Neural progenitor cell (in vitro differentiated cells): Measurements from ENCODE around the gene PBOV1. TPM values are rescaled to one million over a fixed set of nuclear protein-coding genes. Genes with fewer than 3 reads are reported as not detected.
"Not testable (repeated sequence)": the region's sequence is repeated elsewhere in the genome, so short reads cannot be mapped to it uniquely, and the experiment has no call there.

Source experiments
- DNase-seq: peaks from one replicate; pipeline ENCODE4 v3.0.0-alpha.2; 2016; ENCODE audit warnings: low spot score
- H2AFZ ChIP-seq: fragments of 200-600 bp; sonication (generic); replicated peaks from 2 replicates; pipeline ENCODE4 v1.6.1; 2016; ENCODE audit warnings: antibody characterized with exemption
- H3F3A ChIP-seq: fragments of 200-600 bp; sonication (generic); 2 replicates; pipeline ENCODE4 v1.6.1; 2016; ENCODE audit warnings: antibody characterized with exemption, low read depth
- H3K27ac ChIP-seq: fragments of 200-600 bp; sonication (generic); 2 replicates; pipeline ENCODE4 v1.5.1; 2016; ENCODE audit warnings: mild to moderate bottlenecking
- H3K27me3 ChIP-seq: fragments of 200-600 bp; sonication (generic); 2 replicates; pipeline ENCODE4 v1.6.1; 2016; ENCODE audit warnings: mild to moderate bottlenecking, moderate library complexity
- H3K36me3 ChIP-seq: fragments of 200-600 bp; sonication (generic); 2 replicates; pipeline ENCODE4 v1.5.1; 2016
- H3K4me1 ChIP-seq: fragments of 200-600 bp; sonication (generic); 2 replicates; pipeline ENCODE4 v1.6.1; 2016; ENCODE audit warnings: mixed run types
- H3K4me2 ChIP-seq: fragments of 200-600 bp; sonication (generic); 2 replicates; pipeline ENCODE4 v1.6.1; 2016
- H3K4me3 ChIP-seq: fragments of 200-600 bp; sonication (generic); 2 replicates; pipeline ENCODE4 v1.5.1; 2016
- H3K79me2 ChIP-seq: fragments of 200-600 bp; sonication (generic); 2 replicates; pipeline ENCODE4 v1.6.1; 2016; ENCODE audit warnings: low read depth
- H3K9ac ChIP-seq: fragments of 200-600 bp; sonication (generic); 2 replicates; pipeline ENCODE4 v1.6.1; 2016
- H3K9me3 ChIP-seq: fragments of 200-600 bp; sonication (generic); 2 replicates; pipeline ENCODE4 v1.5.1; 2016; ENCODE audit warnings: low read depth
- H4K20me1 ChIP-seq: fragments of 200-600 bp; sonication (generic); 2 replicates; pipeline ENCODE4 v1.6.1; 2016; ENCODE audit warnings: low read depth
- H3K27ac Mint-ChIP-seq: 3 replicates; pipeline ENCODE4 v1.8.0; 2021; ENCODE audit warnings: mixed read lengths
- H3K27me3 Mint-ChIP-seq: 2 replicates; pipeline ENCODE4 v1.8.0; 2022; ENCODE audit warnings: low read depth, mild to moderate bottlenecking, inconsistent platforms, moderate library complexity, mixed read lengths; ENCODE audit not compliant: insufficient read depth
- H3K36me3 Mint-ChIP-seq: 3 replicates; pipeline ENCODE4 v1.8.0; 2021; ENCODE audit warnings: mixed read lengths
- H3K4me1 Mint-ChIP-seq: 3 replicates; pipeline ENCODE4 v1.8.0; 2021; ENCODE audit warnings: mixed read lengths
- H3K4me3 Mint-ChIP-seq: 3 replicates; pipeline ENCODE4 v1.8.0; 2021; ENCODE audit warnings: mild to moderate bottlenecking, moderate library complexity, mixed read lengths
- H3K9me3 Mint-ChIP-seq: 3 replicates; pipeline ENCODE4 v1.8.0; 2020; ENCODE audit warnings: mixed read lengths
- CTCF ChIP-seq: fragments of 200-600 bp; sonication (generic); IDR thresholded peaks from 2 replicates; pipeline ENCODE4 v1.5.1; 2017; ENCODE audit warnings: antibody characterized with exemption, mild to moderate bottlenecking
- EZH2 ChIP-seq: fragments of 200-600 bp; sonication (generic); IDR thresholded peaks from 2 replicates; pipeline ENCODE4 v1.6.1; 2017; ENCODE audit warnings: antibody characterized with exemption, mild to moderate bottlenecking, moderate library complexity
- EZH2phosphoT487 ChIP-seq: fragments of 200-600 bp; sonication (generic); IDR thresholded peaks from 2 replicates; pipeline ENCODE4 v1.6.1; 2017; ENCODE audit warnings: antibody characterized with exemption
- total RNA-seq: library from RNA; depleted of rRNA; stranded (reverse); fragments of >200 nt; gene quantifications from 2 replicates; pipeline ENCODE4 v1.2.3, GENCODE V29; 2015; ENCODE audit warnings: low replicate concordance

PBOV1 gene
- total RNA-seq, 1 donor from 2014 or later: not detected

- H3K79me2 ChIP-seq: no peaks in the 10 kb centered on the region
- Mint-ChIP-seq H3K27ac (no peak overlapping the region), H3K36me3 (no peaks in the 10 kb centered on the region), H3K27me3 (peaks cover 6% of the 10 kb centered on the region), H3K4me3 (no peak overlapping the region), H3K4me1 (no peaks in the 10 kb centered on the region), H3K9me3 (no peaks in the 10 kb centered on the region)
- H4K20me1 ChIP-seq: no peaks in the 10 kb centered on the region
- no peaks in the 10 kb centered on the region for H3K36me3 ChIP-seq
- H2AFZ ChIP-seq: no peak overlapping the region
- TF ChIP-seq CTCF: no peak
- TF ChIP-seq EZH2: no peak
- no peak for TF ChIP-seq EZH2phosphoT487
- no peak overlapping the region for H3K9ac ChIP-seq
- no peaks in the 10 kb centered on the region for H3K27me3 ChIP-seq
- H3K9me3 ChIP-seq: no peaks in the 10 kb centered on the region
- no peaks in the 10 kb centered on the region for H3K4me1 ChIP-seq
- H3K27ac ChIP-seq: no peak overlapping the region
- no peak overlapping the region for H3K4me2 ChIP-seq
- no peak overlapping the region for H3K4me3 ChIP-seq
- H3F3A ChIP-seq: no peaks in the 10 kb centered on the region
- no peak for DNase-seq
Measured at GRCh38 chr6:138219398-138219797, 1.1 kb upstream of the PBOV1 start.

GRCh38 chr6:138215093-138215782 lies 3.1 kb downstream of the PBOV1 start:
- Mint-ChIP-seq H3K27me3 (peaks cover 2% of the 10 kb centered on the region), H3K27ac (no peak overlapping the region), H3K4me1 (no peaks in the 10 kb centered on the region), H3K9me3 (no peaks in the 10 kb centered on the region), H3K4me3 (no peak overlapping the region), H3K36me3 (no peaks in the 10 kb centered on the region)
- H3K4me2 ChIP-seq: no peak overlapping the region
- H3F3A ChIP-seq: no peaks in the 10 kb centered on the region
- no peak overlapping the region for H2AFZ ChIP-seq
- TF ChIP-seq CTCF (no peak), EZH2phosphoT487 (no peak), EZH2 (no peak)
- H3K9me3 ChIP-seq: no peaks in the 10 kb centered on the region
- no peak overlapping the region for H3K4me3 ChIP-seq
- H3K4me1 ChIP-seq: no peaks in the 10 kb centered on the region
- H3K36me3 ChIP-seq: no peaks in the 10 kb centered on the region
- no peak overlapping the region for H3K27ac ChIP-seq
- no peak for DNase-seq
- no peaks in the 10 kb centered on the region for H3K27me3 ChIP-seq
- H3K79me2 ChIP-seq: no peaks in the 10 kb centered on the region
- no peaks in the 10 kb centered on the region for H4K20me1 ChIP-seq
- no peak overlapping the region for H3K9ac ChIP-seq

GRCh38 chr6:138212530-138212929 lies 5.8 kb downstream of the PBOV1 start:
- H3K27me3 ChIP-seq, H3K79me2 ChIP-seq, H3K9me3 Mint-ChIP-seq, H3K36me3 ChIP-seq, H3K9me3 ChIP-seq, H3K27ac ChIP-seq, H4K20me1 ChIP-seq, H3K4me3 Mint-ChIP-seq, H3K9ac ChIP-seq, H3K4me1 Mint-ChIP-seq, H3K4me3 ChIP-seq, H3K4me2 ChIP-seq, H3F3A ChIP-seq, H3K27ac Mint-ChIP-seq, H3K36me3 Mint-ChIP-seq, H3K4me1 ChIP-seq, H2AFZ ChIP-seq, DNase-seq, H3K27me3 Mint-ChIP-seq: not testable (repeated sequence)

- Histone ChIP-seq H3K9me3 (no peaks in the 10 kb centered on the region), H3K4me1 (no peaks in the 10 kb centered on the region), H3K4me2 (no peak overlapping the region), H4K20me1 (no peaks in the 10 kb centered on the region), H3K4me3 (no peak overlapping the region), H3K27me3 (no peaks in the 10 kb centered on the region), H3K27ac (no peak overlapping the region), H3K79me2 (no peaks in the 10 kb centered on the region), H2AFZ (no peak overlapping the region), H3K9ac (no peak overlapping the region), H3K36me3 (no peaks in the 10 kb centered on the region), H3F3A (no peaks in the 10 kb centered on the region)
- H3K27ac Mint-ChIP-seq: no peak overlapping the region
- H3K9me3 Mint-ChIP-seq: no peaks in the 10 kb centered on the region
- no peaks in the 10 kb centered on the region for H3K36me3 Mint-ChIP-seq
- H3K4me3 Mint-ChIP-seq: no peak overlapping the region
- H3K27me3 Mint-ChIP-seq: no peaks in the 10 kb centered on the region
- no peak for DNase-seq
- no peak for TF ChIP-seq EZH2
- no peak for TF ChIP-seq CTCF
- peaks cover 6% of the 10 kb centered on the region for H3K4me1 Mint-ChIP-seq
Measured at GRCh38 chr6:138211601-138212000, 6.7 kb downstream of the PBOV1 start.
